Mesenchymal stem cell (in vitro differentiated cells and primary cell): ENCODE measurements around the gene ALB.

Experiments used
- DNase-seq: peaks from one replicate; pipeline ENCODE4 v3.0.0-alpha.2; 2013
- H2AFZ ChIP-seq: one replicate; pipeline ENCODE4 v1.6.1; 2013; ENCODE audit warnings: low read depth, mild to moderate bottlenecking, control low read depth, inconsistent platforms, low read length, moderate library complexity
- H2AK5ac ChIP-seq: 2 replicates; pipeline ENCODE4 v1.6.1; 2013; ENCODE audit warnings: low read length, moderate library complexity, mild to moderate bottlenecking, inconsistent platforms; ENCODE audit not compliant: severe bottlenecking
- H2BK120ac ChIP-seq: one replicate; pipeline ENCODE4 v1.6.1; 2013; ENCODE audit warnings: low read depth, mild to moderate bottlenecking, inconsistent platforms, low read length, moderate library complexity
- H2BK12ac ChIP-seq, 2 experiments: one replicate each; pipeline ENCODE4 v1.6.1; 2013; ENCODE audit warnings: inconsistent platforms in 2 of 2, low read length in 2 of 2, mild to moderate bottlenecking in 2 of 2, moderate library complexity in 2 of 2, control low read depth in 1 of 2
- H2BK15ac ChIP-seq: one replicate; pipeline ENCODE4 v1.6.1; 2013; ENCODE audit warnings: mild to moderate bottlenecking, low read depth, inconsistent platforms; ENCODE audit not compliant: poor library complexity, severe bottlenecking
- H2BK5ac ChIP-seq: 2 replicates; pipeline ENCODE4 v1.6.1; 2013; ENCODE audit warnings: low read depth, mild to moderate bottlenecking, low read length, control low read depth, inconsistent platforms; ENCODE audit not compliant: poor library complexity, severe bottlenecking
- H3K14ac ChIP-seq, 2 experiments: one replicate each; pipeline ENCODE4 v1.6.1; 2013; ENCODE audit warnings: inconsistent platforms in 2 of 2, low read length in 2 of 2, control low read depth in 1 of 2, mild to moderate bottlenecking in 1 of 2, moderate library complexity in 1 of 2
- H3K18ac ChIP-seq, 2 experiments: one replicate each; pipeline ENCODE4 v1.6.1; 2013; ENCODE audit warnings: inconsistent platforms in 2 of 2, low read length in 2 of 2, control low read depth in 1 of 2, low read depth in 1 of 2, mild to moderate bottlenecking in 1 of 2
- H3K23ac ChIP-seq, 2 experiments: one replicate each; pipeline ENCODE4 v1.6.1; 2013; ENCODE audit warnings: inconsistent platforms in 2 of 2, low read length in 2 of 2, mild to moderate bottlenecking in 2 of 2, moderate library complexity in 2 of 2, control low read depth in 1 of 2
- H3K27ac ChIP-seq: 2 replicates; pipeline ENCODE4 v1.5.1; 2013; ENCODE audit warnings: mild to moderate bottlenecking, moderate library complexity, low read length, control low read depth, inconsistent platforms; ENCODE audit not compliant: poor library complexity, severe bottlenecking
- H3K27me3 ChIP-seq, 2 experiments: 2 replicates each; pipeline versions ENCODE4 v1.6.1 to v1.7.0; 2013; ENCODE audit warnings: low read length in 2 of 2, mild to moderate bottlenecking in 2 of 2, moderate library complexity in 2 of 2, control low read depth in 1 of 2, inconsistent platforms in 1 of 2; ENCODE audit not compliant: control insufficient read depth in 1 of 2, insufficient read depth in 1 of 2
- H3K36me3 ChIP-seq, 2 experiments: 2 replicates each; pipeline versions ENCODE4 v1.6.1 to v1.7.0; 2013; ENCODE audit warnings: low read length in 2 of 2, control low read depth in 1 of 2, inconsistent platforms in 1 of 2, low read depth in 1 of 2, mild to moderate bottlenecking in 1 of 2; ENCODE audit not compliant: insufficient read depth in 2 of 2, control insufficient read depth in 1 of 2
- H3K4ac ChIP-seq, 2 experiments: one replicate each; pipeline ENCODE4 v1.6.1; 2013; ENCODE audit warnings: inconsistent platforms in 2 of 2, low read length in 2 of 2, mild to moderate bottlenecking in 2 of 2, moderate library complexity in 2 of 2, control low read depth in 1 of 2, low read depth in 1 of 2
- H3K4me1 ChIP-seq: 2 replicates; pipeline ENCODE4 v1.6.1; 2013; ENCODE audit warnings: low read depth, low read length, control low read depth; ENCODE audit not compliant: control insufficient read depth, insufficient read depth
- H3K4me2 ChIP-seq: 2 replicates; pipeline ENCODE4 v1.6.1; 2013; ENCODE audit warnings: low read length, mild to moderate bottlenecking, inconsistent platforms; ENCODE audit not compliant: poor library complexity, severe bottlenecking
- H3K4me3 ChIP-seq, 2 experiments: 2 replicates each; pipeline versions ENCODE4 v1.5.1 to v1.7.0; 2013; ENCODE audit warnings: low read length in 2 of 2, mild to moderate bottlenecking in 2 of 2, control low read depth in 1 of 2, low read depth in 1 of 2; ENCODE audit not compliant: insufficient read depth in 1 of 2
- H3K79me1 ChIP-seq: replicated peaks from 2 replicates; pipeline ENCODE4 v1.6.1; 2013; ENCODE audit warnings: mild to moderate bottlenecking, control low read depth, low read length, inconsistent platforms; ENCODE audit not compliant: poor library complexity, severe bottlenecking
- H3K9ac ChIP-seq: 2 replicates; pipeline ENCODE4 v1.7.0; 2013; ENCODE audit warnings: mild to moderate bottlenecking, low read length, moderate library complexity
- H3K9me3 ChIP-seq: 2 replicates; pipeline ENCODE4 v1.7.0; 2013; ENCODE audit warnings: mild to moderate bottlenecking, low read length; ENCODE audit not compliant: control insufficient read depth
- H4K8ac ChIP-seq: one replicate; pipeline ENCODE4 v1.6.1; 2013; ENCODE audit warnings: inconsistent platforms, mild to moderate bottlenecking, low read length, moderate library complexity
- H4K91ac ChIP-seq: one replicate; pipeline ENCODE4 v1.6.1; 2013; ENCODE audit warnings: mild to moderate bottlenecking, low read length, inconsistent platforms
- WGBS: methylation state at CpG from one replicate; pipeline ENCODE4 v1.1.7; 2013; ENCODE audit warnings: mixed read lengths; 5-methylcytosine and 5-hydroxymethylcytosine counted together

The ALB gene

DNA sequence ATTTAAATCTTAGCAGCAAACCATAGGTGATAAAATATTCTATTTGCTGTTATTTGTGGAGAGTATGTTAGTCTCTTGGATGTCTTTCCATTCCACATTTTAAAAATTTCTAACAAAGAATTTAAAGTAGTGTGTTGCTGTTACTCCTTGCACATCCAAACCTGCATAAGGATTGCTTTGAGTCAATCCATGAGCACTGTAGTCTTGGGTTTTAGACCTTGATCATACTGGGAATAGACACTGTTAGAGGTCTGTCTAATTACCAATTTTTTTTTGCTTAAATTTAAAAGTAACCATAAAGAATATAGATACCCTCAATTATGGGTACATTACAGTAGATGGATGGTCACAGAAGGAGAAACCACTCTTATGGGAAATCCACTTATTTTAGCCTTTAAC, 33.5 kb downstream of the ALB start:
- Histone ChIP-seq H3K4ac (no peak overlapping the region), H3K36me3 (no peaks in the 10 kb centered on the region), H2BK5ac (no peak overlapping the region), H3K4me1 (no peaks in the 10 kb centered on the region), H3K9ac (no peak overlapping the region), H2BK120ac (no peak overlapping the region), H3K27me3 (no peaks in the 10 kb centered on the region), H3K9me3 (no peaks in the 10 kb centered on the region), H3K4me2 (no peak overlapping the region), H3K23ac (no peak overlapping the region), H3K79me1 (no peaks in the 10 kb centered on the region), H3K18ac (no peak overlapping the region), H2AFZ (no peak overlapping the region), H2AK5ac (no peak overlapping the region), H3K27ac (no peak overlapping the region), H2BK15ac (no peak overlapping the region), H3K14ac (no peak overlapping the region), H3K4me3 (no peak overlapping the region), H4K91ac (no peak overlapping the region), H2BK12ac (no peak overlapping the region), H4K8ac (no peak overlapping the region)
- no peak for DNase-seq

- DNase-seq = no peak
- H3K18ac ChIP-seq = no peak overlapping the region
- H2BK120ac ChIP-seq = no peak overlapping the region
- no peaks in the 10 kb centered on the region for H3K79me1 ChIP-seq
- no peak overlapping the region for H2BK12ac ChIP-seq
- no peak overlapping the region for H2AFZ ChIP-seq
- no peak overlapping the region for H2BK15ac ChIP-seq
- H3K9me3 ChIP-seq = no peaks in the 10 kb centered on the region
- no peak overlapping the region for H2BK5ac ChIP-seq
- 88% methylated on average over 1 of the region's 1 CpG for WGBS
- H3K4ac ChIP-seq = no peak overlapping the region
- H4K91ac ChIP-seq = no peak overlapping the region
- no peak overlapping the region for H3K4me3 ChIP-seq
- no peak overlapping the region for H3K14ac ChIP-seq
- no peak overlapping the region for H3K23ac ChIP-seq
- no peak overlapping the region for H2AK5ac ChIP-seq
- H3K4me1 ChIP-seq = no peaks in the 10 kb centered on the region
- no peak overlapping the region for H3K4me2 ChIP-seq
- H3K9ac ChIP-seq = no peak overlapping the region
- no peaks in the 10 kb centered on the region for H3K27me3 ChIP-seq
- H3K27ac ChIP-seq = no peak overlapping the region
- no peaks in the 10 kb centered on the region for H3K36me3 ChIP-seq
- no peak overlapping the region for H4K8ac ChIP-seq
These were observed 34.0 kb downstream of the ALB start for GRCh38 chr4:73438048-73438447.

DNA sequence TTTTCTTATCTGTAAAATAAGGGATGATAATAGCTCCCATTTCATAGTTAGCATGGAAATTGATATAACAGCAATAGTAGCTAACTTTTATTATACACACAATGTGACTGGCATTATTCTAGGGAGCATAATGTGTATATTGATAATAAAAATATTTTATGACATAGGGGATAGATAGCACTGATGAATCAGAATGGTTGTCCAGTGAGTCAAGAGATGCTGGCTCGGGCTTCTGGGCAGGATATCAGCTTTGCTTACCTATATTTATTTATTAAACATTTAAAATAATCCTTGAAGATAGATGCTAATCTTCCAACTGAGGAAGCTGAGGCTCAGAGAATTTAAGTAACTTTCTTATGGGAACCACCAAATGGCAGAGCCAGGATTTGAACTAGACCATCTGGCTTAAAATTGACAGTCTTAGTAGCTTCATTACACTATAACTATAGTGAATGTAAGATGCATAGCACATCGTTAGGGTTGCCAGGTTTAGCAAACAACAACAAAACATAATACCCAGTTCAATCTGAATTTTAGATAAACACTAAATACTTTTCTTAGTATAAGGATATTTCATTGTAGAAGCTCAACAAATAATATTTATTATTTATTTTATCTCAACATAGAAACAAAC, 34.6 kb downstream of the ALB start:
- no peaks in the 10 kb centered on the region for H3K27me3 ChIP-seq
- H3K9ac ChIP-seq = no peak overlapping the region
- H4K91ac ChIP-seq = no peak overlapping the region
- H2BK5ac ChIP-seq = no peak overlapping the region
- H3K14ac ChIP-seq = no peak overlapping the region
- no peak overlapping the region for H3K4me3 ChIP-seq
- no peak overlapping the region for H2AFZ ChIP-seq
- no peak overlapping the region for H2BK120ac ChIP-seq
- H2BK15ac ChIP-seq = no peak overlapping the region
- H2BK12ac ChIP-seq = no peak overlapping the region
- H3K4me2 ChIP-seq = no peak overlapping the region
- H4K8ac ChIP-seq = no peak overlapping the region
- DNase-seq = no peak
- WGBS = no CpG with 5 or more reads among the region's 2 CpGs
- no peaks in the 10 kb centered on the region for H3K36me3 ChIP-seq
- no peaks in the 10 kb centered on the region for H3K9me3 ChIP-seq
- H3K27ac ChIP-seq = no peak overlapping the region
- H3K79me1 ChIP-seq = no peaks in the 10 kb centered on the region
- H3K23ac ChIP-seq = no peak overlapping the region
- no peak overlapping the region for H3K4ac ChIP-seq
- no peak overlapping the region for H3K18ac ChIP-seq
- no peaks in the 10 kb centered on the region for H3K4me1 ChIP-seq
- H2AK5ac ChIP-seq = no peak overlapping the region

- no CpG with 5 or more reads among the region's 2 CpGs for WGBS
- Histone ChIP-seq H3K9me3 (no peaks in the 10 kb centered on the region), H2AFZ (no peak overlapping the region)
These were observed 35.4 kb downstream of the ALB start for GRCh38 chr4:73439445-73439844.

More at GRCh38 chr4:73439445-73439844, 35.4 kb downstream of the ALB start:
- Histone ChIP-seq H3K4me3 (no peak overlapping the region), H3K4me2 (no peak overlapping the region), H2BK15ac (no peak overlapping the region), H3K14ac (no peak overlapping the region), H3K79me1 (no peaks in the 10 kb centered on the region), H3K36me3 (no peaks in the 10 kb centered on the region), H3K18ac (no peak overlapping the region), H3K4ac (no peak overlapping the region), H2BK12ac (no peak overlapping the region), H3K27ac (no peak overlapping the region), H3K4me1 (no peaks in the 10 kb centered on the region), H3K9ac (no peak overlapping the region), H2AK5ac (no peak overlapping the region), H3K27me3 (no peaks in the 10 kb centered on the region), H3K23ac (no peak overlapping the region), H4K91ac (no peak overlapping the region), H4K8ac (no peak overlapping the region), H2BK5ac (no peak overlapping the region), H2BK120ac (no peak overlapping the region)
- DNase-seq = no peak
